GM19328 (cell line): ENCODE results near the gene FOLR1.

Experiments used
- ATAC-seq: cut with Tn5 transposase; IDR thresholded peaks from one replicate; pipeline ENCODE4 v1.9.1; 2021; ENCODE audit warnings: mild to moderate bottlenecking, moderate library complexity; ENCODE audit not compliant: unreplicated experiment

The FOLR1 gene

GRCh38 chr11:72245263-72245816, 53.4 kb downstream of the FOLR1 start:
- ATAC-seq = no peak
